ENCODE results near the gene MICAL3. TPM values are rescaled to one million over a fixed set of nuclear protein-coding genes. Genes with fewer than 3 reads are reported as not detected.

The MICAL3 gene
- total and polyA plus RNA-seq, 2 of the 8 experiments (the other 6 are each of a cell fraction or from before 2014, with no cell fraction given) = 8.3 to 41.8 TPM

DNA sequence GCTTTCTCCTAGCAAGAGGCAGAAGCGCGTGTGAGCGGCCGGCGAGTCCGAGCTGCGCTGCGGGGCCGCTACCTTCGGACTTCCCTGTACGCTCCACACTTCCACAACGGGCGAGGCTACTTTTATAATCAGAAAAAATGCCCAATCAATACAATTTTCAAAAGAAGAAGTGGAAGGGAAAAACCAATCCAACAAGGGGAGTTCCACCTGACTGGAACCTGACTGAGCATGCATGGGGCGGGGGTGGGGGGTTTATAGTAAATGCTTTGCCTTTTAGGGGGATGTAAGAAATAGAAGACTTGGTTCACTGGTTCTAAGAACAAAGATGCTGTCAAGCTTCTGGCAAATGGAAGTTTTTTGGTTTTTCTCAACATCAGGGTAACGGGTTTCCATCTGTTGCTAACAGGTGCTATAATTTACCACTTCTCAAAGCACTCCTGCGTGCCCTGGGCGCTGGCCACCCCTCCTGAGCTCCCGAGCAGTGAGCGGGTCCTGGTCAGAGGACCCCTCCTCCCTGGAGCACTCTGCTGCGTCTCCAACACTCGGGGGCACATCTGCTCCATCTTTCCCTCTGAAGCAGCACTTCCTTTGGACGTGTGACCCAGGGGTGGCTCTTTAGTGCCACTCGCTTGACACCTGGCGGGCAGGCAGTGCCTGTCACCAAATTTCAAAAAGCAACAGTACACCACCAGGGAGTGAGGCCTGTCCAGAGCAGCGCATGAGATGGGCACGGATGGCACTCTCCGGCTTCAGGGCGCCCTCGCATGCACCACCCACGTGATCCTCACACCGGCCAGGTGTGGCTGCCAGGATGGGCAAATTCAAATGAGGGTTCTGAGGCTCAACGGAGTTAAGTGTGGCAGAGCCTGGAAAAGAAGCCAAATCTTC, 228.5 kb downstream of the MICAL3 start (continued):
- TF ChIP-seq SIN3A (conservative IDR thresholded peaks at IDR 0.05 in 1 of 2, IDR thresholded peaks at IDR 0.05 in 1 of 2; ENCODE audit: low read depth in 1 of 2, low read length in 2 of 2) = no peak
